ENCODE measurements around the gene STK11IP.

The STK11IP gene

DNA sequence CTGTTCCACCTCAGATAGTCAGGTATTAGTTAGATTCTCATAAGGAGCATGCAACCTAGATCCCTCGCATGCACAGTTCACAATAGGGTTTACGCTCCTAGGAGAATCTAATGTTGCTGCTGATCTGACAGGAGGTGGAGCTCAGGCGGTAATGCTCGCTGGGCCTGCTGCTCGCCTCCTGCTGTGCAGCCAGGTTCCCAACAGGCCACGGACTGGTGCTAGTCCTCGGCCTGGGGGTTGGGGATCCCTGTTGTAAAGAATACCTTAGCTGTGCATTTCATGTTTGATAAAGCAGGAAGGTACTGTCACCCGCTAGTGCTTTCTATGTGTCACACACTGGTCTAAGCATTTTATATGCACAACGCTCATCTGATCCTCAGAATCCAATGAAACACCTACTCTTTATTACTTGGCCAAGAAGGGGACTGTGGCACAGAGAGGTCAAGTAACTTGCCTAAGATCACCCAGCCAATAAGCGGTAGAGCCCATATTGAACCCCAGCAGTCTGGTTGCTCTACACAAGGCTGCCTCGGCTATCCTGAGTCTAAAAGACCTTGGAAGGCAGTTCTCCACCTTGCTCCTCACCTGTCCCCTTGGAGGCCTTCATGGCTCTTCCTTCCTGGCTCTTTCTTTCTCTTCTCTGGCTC is 65.6 kb downstream of the STK11IP start:
- TF ChIP-seq GATA2 (IDR thresholded peaks at IDR 0.05; ENCODE audit: low read depth, low read length) (no peak), GATA3 (IDR thresholded peaks at IDR 0.05; ENCODE audit: low read depth, low read length) (no peak)

DNA sequence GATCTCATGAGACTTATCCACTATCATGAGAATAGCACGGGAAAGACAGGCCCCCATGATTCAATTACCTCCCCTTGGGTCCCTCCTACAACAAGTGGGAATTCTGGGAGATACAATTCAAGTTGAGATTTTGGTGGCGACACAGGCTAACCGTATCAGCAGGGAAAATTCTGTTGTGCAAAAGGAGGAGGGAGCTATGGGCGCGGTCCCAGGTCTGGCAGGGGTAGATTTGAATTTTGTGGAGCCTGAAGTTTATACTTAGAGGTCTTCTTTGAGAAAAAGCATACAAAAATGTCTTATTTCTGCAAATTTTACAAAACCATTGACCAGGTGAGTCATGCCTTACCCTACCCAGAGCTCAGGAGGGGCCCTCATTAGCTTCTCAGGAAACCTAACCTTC is 66.4 kb downstream of the STK11IP start:
- no peak for TF ChIP-seq GATA3 (IDR thresholded peaks at IDR 0.05; ENCODE audit: low read depth, low read length)
- TF ChIP-seq GATA2 (IDR thresholded peaks at IDR 0.05; ENCODE audit: low read depth, low read length): no peak

DNA sequence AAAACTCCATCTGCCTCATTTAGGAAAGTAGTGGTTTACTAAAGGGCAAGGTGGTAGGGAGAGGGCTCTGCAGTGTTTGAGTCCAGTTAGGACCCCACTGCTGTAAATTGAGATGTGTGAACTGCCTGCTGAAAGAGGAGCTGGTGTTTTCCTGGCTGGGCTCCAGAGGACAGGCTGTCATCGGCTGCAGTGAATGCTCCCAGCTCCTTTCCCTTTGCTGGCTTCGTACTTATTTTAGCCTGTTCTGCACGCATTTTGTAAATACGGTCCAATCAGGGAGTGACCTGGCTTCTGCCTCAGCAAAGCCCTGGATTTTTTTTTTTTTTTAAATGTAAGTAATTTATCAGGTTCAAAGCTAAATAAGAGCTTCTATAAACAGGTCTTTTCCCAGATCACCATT is 67.3 kb downstream of the STK11IP start:
- TF ChIP-seq GATA2 (IDR thresholded peaks at IDR 0.05; ENCODE audit: low read depth, low read length) (no peak), GATA3 (IDR thresholded peaks at IDR 0.05; ENCODE audit: low read depth, low read length) (no peak)

DNA sequence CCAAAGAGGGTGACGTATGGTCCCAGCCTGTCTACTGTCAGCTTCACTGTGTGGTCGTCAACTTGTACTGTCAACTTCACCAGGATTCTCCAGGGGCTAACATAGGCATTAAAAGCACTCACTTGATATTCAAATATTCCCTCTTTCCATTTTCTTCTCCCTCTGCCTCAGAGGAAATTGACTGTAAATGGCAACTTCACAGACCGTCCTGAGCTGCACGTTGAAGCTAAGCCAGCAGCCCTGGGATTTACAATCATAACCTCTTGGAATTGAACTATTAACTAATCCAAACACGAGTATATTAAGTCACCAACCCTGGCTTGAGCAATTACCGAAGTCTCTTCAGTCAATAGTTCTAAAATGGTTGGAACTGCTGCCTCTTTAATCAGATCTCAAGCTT is 68.3 kb downstream of the STK11IP start:
- TF ChIP-seq GATA3 (IDR thresholded peaks at IDR 0.05; ENCODE audit: low read depth, low read length): no peak
- TF ChIP-seq GATA2 (IDR thresholded peaks at IDR 0.05; ENCODE audit: low read depth, low read length): no peak
